SU-DHL-6 (cell line): ENCODE measurements around the gene RITA1.

Experiments
- H2AFZ ChIP-seq: fragments of 200-600 bp; sonication (generic); 2 replicates; pipeline ENCODE4 v1.6.1; 2014; ENCODE audit warnings: low read depth, mild to moderate bottlenecking, moderate library complexity, mixed read lengths, antibody characterized with exemption, low read length; ENCODE audit not compliant: severe bottlenecking
- H3F3A ChIP-seq: fragments of 200-600 bp; shearing (Covaris generic); 2 replicates; pipeline ENCODE4 v1.6.0; 2016; ENCODE audit warnings: antibody characterized with exemption, mild to moderate bottlenecking; ENCODE audit not compliant: insufficient read depth
- H3K27ac ChIP-seq: fragments of 200-600 bp; sonication (generic); 2 replicates; pipeline ENCODE4 v1.5.1; 2016; ENCODE audit warnings: low read depth, mild to moderate bottlenecking, low read length, moderate library complexity, mixed read lengths
- H3K27me3 ChIP-seq: fragments of 200-600 bp; sonication (generic), shearing (Covaris generic); 2 replicates; pipeline ENCODE4 v1.6.0; 2014; ENCODE audit warnings: mild to moderate bottlenecking, low read length
- H3K36me3 ChIP-seq: fragments of 200-600 bp; sonication (generic); 2 replicates; pipeline ENCODE4 v1.6.1; 2014; ENCODE audit warnings: mild to moderate bottlenecking, low read length, mixed read lengths
- H3K4me2 ChIP-seq: fragments of 300-600, 200-600 bp; shearing (Covaris generic), sonication (generic); 2 replicates; pipeline ENCODE4 v1.6.0; 2014; ENCODE audit warnings: low read length, low read depth, mild to moderate bottlenecking; ENCODE audit not compliant: poor library complexity, severe bottlenecking
- H3K4me3 ChIP-seq: fragments of 200-600 bp; sonication (generic); 2 replicates; pipeline ENCODE4 v1.5.1; 2014; ENCODE audit warnings: antibody characterized with exemption, low read length, mild to moderate bottlenecking, mixed read lengths; ENCODE audit not compliant: insufficient read depth, poor library complexity, severe bottlenecking
- H3K79me2 ChIP-seq: fragments of 200-600 bp; sonication (generic); 2 replicates; pipeline ENCODE4 v1.6.1; 2014; ENCODE audit warnings: mild to moderate bottlenecking, low read length, moderate library complexity; ENCODE audit not compliant: insufficient read depth
- H3K9ac ChIP-seq: fragments of 200-600 bp; sonication (generic); 2 replicates; pipeline ENCODE4 v1.7.0; 2014; ENCODE audit warnings: mild to moderate bottlenecking, low read length
- H3K9me2 ChIP-seq: fragments of 200-600 bp; sonication (generic); replicated peaks from 2 replicates; pipeline ENCODE4 v1.6.1; 2014; ENCODE audit warnings: low read length; ENCODE audit not compliant: insufficient read depth
- H3K9me3 ChIP-seq: fragments of 200-600 bp; sonication (generic); 2 replicates; pipeline ENCODE4 v1.6.1; 2014; ENCODE audit warnings: low read length, mixed read lengths; ENCODE audit not compliant: insufficient read depth
- H4K20me1 ChIP-seq: fragments of 200-600 bp; sonication (generic); 2 replicates; pipeline ENCODE4 v1.6.1; 2014; ENCODE audit warnings: low read depth, mild to moderate bottlenecking, antibody characterized with exemption, low read length, moderate library complexity, mixed read lengths
- CTCF ChIP-seq: fragments of 200-600 bp; sonication (generic); IDR thresholded peaks from one replicate; pipeline ENCODE4 v1.5.1; 2017; ENCODE audit warnings: antibody characterized with exemption, mild to moderate bottlenecking, low read length, moderate library complexity; ENCODE audit not compliant: insufficient read depth, poor library complexity, severe bottlenecking
- EZH2phosphoT487 ChIP-seq: fragments of 200-600 bp; sonication (generic), shearing (Covaris generic); conservative IDR thresholded peaks from 2 replicates; pipeline ENCODE4 v1.6.1; 2018; ENCODE audit warnings: mild to moderate bottlenecking, antibody characterized with exemption, low read length, moderate library complexity, mixed read lengths

RITA1 gene

GRCh38 chr12:113152835-113153814 lies 32.4 kb upstream of the RITA1 start:
- Histone ChIP-seq H4K20me1 (no peaks in the 10 kb centered on the region), H3K9me3 (no peaks in the 10 kb centered on the region), H3K4me3 (peak overlapping the region; percentile 66), H3K27me3 (no peaks in the 10 kb centered on the region), H2AFZ (peak overlapping the region; percentile 88), H3K79me2 (no peaks in the 10 kb centered on the region), H3F3A (peaks cover 36% of the 10 kb centered on the region), H3K9ac (peak overlapping the region; percentile 63), H3K4me2 (peak overlapping the region; percentile 87), H3K9me2 (no peaks in the 10 kb centered on the region), H3K36me3 (no peaks in the 10 kb centered on the region), H3K27ac (peak overlapping the region; percentile 70)
- TF ChIP-seq CTCF (peak; percentile 46), EZH2phosphoT487 (no peak)

GRCh38 chr12:113154351-113154973 lies 31.1 kb upstream of the RITA1 start:
- TF ChIP-seq EZH2phosphoT487 (no peak), CTCF (no peak)
- H4K20me1 ChIP-seq, result no peaks in the 10 kb centered on the region
- peak overlapping the region; percentile 16 for H2AFZ ChIP-seq
- H3K9me2 ChIP-seq, result no peaks in the 10 kb centered on the region
- peak overlapping the region; percentile 70 for H3K27ac ChIP-seq
- H3K36me3 ChIP-seq, result no peaks in the 10 kb centered on the region
- H3K4me2 ChIP-seq, result peak overlapping the region; percentile 87
- H3K79me2 ChIP-seq, result no peaks in the 10 kb centered on the region
- no peaks in the 10 kb centered on the region for H3K27me3 ChIP-seq
- H3F3A ChIP-seq, result peaks cover 36% of the 10 kb centered on the region
- no peaks in the 10 kb centered on the region for H3K9me3 ChIP-seq
- peak overlapping the region; percentile 63 for H3K9ac ChIP-seq
- peak overlapping the region; percentile 66 for H3K4me3 ChIP-seq

- Histone ChIP-seq H3K4me3 (no peak overlapping the region), H3K9me2 (no peaks in the 10 kb centered on the region), H3K27me3 (no peaks in the 10 kb centered on the region), H3K4me2 (peak overlapping the region; percentile 87), H3K27ac (peak overlapping the region; percentile 44), H3K9me3 (no peaks in the 10 kb centered on the region), H3K9ac (peak overlapping the region; percentile 63; the same call in 1 of the 2 replicates), H2AFZ (no peak overlapping the region), H3K36me3 (no peaks in the 10 kb centered on the region), H4K20me1 (no peaks in the 10 kb centered on the region), H3F3A (peaks cover 36% of the 10 kb centered on the region), H3K79me2 (no peaks in the 10 kb centered on the region)
- TF ChIP-seq CTCF, result no peak
- TF ChIP-seq EZH2phosphoT487, result no peak
Observed at GRCh38 chr12:113155060-113155459, 30.5 kb upstream of the RITA1 start.
